Small intestine (tissue), 7 donors: ENCODE data around the gene PSAPL1. TPM values are rescaled to one million over a fixed set of nuclear protein-coding genes. Genes with fewer than 3 reads are reported as not detected.

Experiments used
- DNase-seq, 2 donors: peaks; one replicate each; pipeline versions ENCODE4 v3.0.0 to v3.0.0-alpha.2; 2013
- FAIRE-seq: peaks from 2 replicates; lab custom pipeline; 2012; peaks lifted over from hg19 to GRCh38; lab: Jason Lieb, UNC
- H3K27ac ChIP-seq, 3 donors: one replicate each; pipeline ENCODE4 v1.5.1; 2013; ENCODE audit warnings: low read length in 2 of 3, mild to moderate bottlenecking in 2 of 3, control low read depth in 1 of 3, inconsistent platforms in 1 of 3, low read depth in 1 of 3, moderate library complexity in 1 of 3
- H3K27me3 ChIP-seq, 3 donors: one replicate each; pipeline ENCODE4 v1.6.1; 2013; ENCODE audit warnings: low read length in 3 of 3, inconsistent platforms in 1 of 3; ENCODE audit not compliant: control insufficient read depth in 3 of 3, insufficient read depth in 3 of 3
- H3K36me3 ChIP-seq, 3 donors: one replicate each; pipeline ENCODE4 v1.6.1; 2013; ENCODE audit warnings: low read length in 3 of 3, inconsistent platforms in 1 of 3, low read depth in 1 of 3, mild to moderate bottlenecking in 1 of 3, moderate library complexity in 1 of 3; ENCODE audit not compliant: control insufficient read depth in 3 of 3, insufficient read depth in 2 of 3
- H3K4me1 ChIP-seq, 3 donors: one replicate each; pipeline ENCODE4 v1.6.1; 2013; ENCODE audit warnings: low read length in 2 of 3, inconsistent platforms in 1 of 3, low read depth in 1 of 3, mild to moderate bottlenecking in 1 of 3, moderate library complexity in 1 of 3; ENCODE audit not compliant: control insufficient read depth in 3 of 3, insufficient read depth in 2 of 3
- H3K4me3 ChIP-seq, 3 donors: one replicate each; pipeline ENCODE4 v1.5.1; 2013; ENCODE audit warnings: low read length in 3 of 3, control low read depth in 1 of 3, inconsistent platforms in 1 of 3, low read depth in 1 of 3, mild to moderate bottlenecking in 1 of 3, moderate library complexity in 1 of 3
- H3K9me3 ChIP-seq, 2 donors: one replicate each; pipeline ENCODE4 v1.6.1; 2013; ENCODE audit warnings: low read depth in 1 of 2, low read length in 1 of 2; ENCODE audit not compliant: control insufficient read depth in 2 of 2, insufficient read depth in 1 of 2
- WGBS, 3 donors: extraction: QIAGEN DNeasy Blood & Tissue Kit; methylation state at CpG; one replicate each; pipeline ENCODE4 v1.1.7; 2013; 5-methylcytosine and 5-hydroxymethylcytosine counted together
- polyA plus RNA-seq, 4 donors: library from polyadenylated mRNA; stranded (reverse) in 3 of 4; unstranded in 1 of 4; fragments of 200-250 nt in 3 of 4; fragments of 120-200 nt in 1 of 4; gene quantifications; one replicate each; pipeline versions ENCODE4 v1.2.1 to v1.2.3, GENCODE V29; 2013
- donor health status: healthy with polysubstance abuse.
- donor health status: control.
- donor health status: control.
- donor health status: Bipolar disorder and iron deficiency.
- donor health status: healthy.

PSAPL1 gene
- polyA plus RNA-seq, 4 donors, result 0.58 TPM; not detected in 3

DNA sequence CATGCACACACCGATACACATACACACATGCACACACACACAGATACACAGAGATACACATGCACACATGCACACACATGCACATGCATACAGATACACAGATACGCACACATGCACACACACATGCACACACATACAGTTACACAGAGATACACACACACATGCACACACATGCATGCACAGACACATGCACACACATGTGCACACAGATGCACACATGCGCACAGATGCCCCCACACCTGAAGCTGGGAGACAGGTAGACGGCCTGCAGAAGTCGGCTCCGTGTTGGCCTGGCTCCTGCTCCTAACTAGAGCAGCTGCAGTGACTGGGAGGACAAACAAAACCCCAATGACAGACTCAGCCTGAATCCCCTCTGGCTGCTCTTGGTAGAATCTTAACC is 46.8 kb downstream of the PSAPL1 start:
- no peaks in the 10 kb centered on the region for H3K36me3 ChIP-seq

DNA sequence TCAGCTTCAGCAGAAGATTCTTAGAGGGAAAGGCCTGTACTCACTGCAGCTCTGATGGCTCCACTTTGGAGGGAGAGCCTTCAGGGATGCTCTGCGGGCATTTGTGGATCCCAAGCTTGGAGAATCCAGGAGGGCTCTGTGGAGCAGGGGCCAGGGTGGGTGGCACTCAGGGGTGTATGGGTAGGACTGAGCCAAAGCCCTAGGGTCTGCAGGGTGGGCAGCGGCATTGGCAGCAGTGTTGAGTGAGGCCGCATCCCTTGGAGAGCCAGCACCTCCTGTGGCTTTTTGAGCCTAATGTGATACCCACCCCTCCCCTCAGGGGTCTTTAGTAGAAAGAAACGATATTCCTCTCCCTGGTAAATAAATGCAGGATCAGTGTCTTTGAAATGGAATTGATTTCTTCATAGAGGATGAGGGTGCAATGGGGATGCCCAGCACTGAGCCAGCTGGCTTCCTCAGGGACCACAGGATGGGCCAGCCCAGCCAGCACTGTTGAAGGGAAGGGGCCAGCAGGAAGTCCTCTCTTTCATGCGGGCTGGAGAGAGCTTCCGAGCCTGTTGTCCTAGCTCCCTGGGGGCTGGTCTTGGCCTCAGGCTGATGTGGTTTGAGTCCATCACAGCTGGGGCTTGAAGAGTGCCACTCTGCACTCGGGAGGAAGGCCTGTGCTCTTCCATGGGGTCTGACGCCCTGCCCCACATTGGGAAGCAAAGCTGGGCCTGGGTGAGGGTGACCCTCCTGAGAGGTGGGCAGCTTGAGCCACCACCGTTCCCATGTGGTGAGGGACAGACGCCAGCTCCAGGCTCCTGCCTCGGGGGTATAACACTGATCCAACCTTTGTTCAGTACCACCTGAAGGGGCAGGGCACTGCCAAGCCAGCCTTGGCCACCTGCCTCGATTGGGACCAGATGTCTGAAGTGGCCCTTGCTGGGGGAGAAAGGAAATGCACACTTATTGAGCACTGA is 49.5 kb downstream of the PSAPL1 start:
- H3K4me3 ChIP-seq, result no peak overlapping the region
- WGBS, 3 donors, result 65 to 69% (median 67%) methylated on average over 11 to 12 of the region's 12 CpGs
- no peak for FAIRE-seq

More for the DNA sequence above, 46.8 kb downstream of the PSAPL1 start:
- no peak overlapping the region for H3K27ac ChIP-seq
- no peaks in the 10 kb centered on the region for H3K9me3 ChIP-seq
- WGBS, 3 donors, result 91 to 96% (median 93%) methylated on average over 6 of the region's 6 CpGs
- no peaks in the 10 kb centered on the region for H3K27me3 ChIP-seq
- DNase-seq (no peak), FAIRE-seq (no peak)
- H3K4me3 ChIP-seq, result no peak overlapping the region
- H3K4me1 ChIP-seq, result no peaks in the 10 kb centered on the region

DNA sequence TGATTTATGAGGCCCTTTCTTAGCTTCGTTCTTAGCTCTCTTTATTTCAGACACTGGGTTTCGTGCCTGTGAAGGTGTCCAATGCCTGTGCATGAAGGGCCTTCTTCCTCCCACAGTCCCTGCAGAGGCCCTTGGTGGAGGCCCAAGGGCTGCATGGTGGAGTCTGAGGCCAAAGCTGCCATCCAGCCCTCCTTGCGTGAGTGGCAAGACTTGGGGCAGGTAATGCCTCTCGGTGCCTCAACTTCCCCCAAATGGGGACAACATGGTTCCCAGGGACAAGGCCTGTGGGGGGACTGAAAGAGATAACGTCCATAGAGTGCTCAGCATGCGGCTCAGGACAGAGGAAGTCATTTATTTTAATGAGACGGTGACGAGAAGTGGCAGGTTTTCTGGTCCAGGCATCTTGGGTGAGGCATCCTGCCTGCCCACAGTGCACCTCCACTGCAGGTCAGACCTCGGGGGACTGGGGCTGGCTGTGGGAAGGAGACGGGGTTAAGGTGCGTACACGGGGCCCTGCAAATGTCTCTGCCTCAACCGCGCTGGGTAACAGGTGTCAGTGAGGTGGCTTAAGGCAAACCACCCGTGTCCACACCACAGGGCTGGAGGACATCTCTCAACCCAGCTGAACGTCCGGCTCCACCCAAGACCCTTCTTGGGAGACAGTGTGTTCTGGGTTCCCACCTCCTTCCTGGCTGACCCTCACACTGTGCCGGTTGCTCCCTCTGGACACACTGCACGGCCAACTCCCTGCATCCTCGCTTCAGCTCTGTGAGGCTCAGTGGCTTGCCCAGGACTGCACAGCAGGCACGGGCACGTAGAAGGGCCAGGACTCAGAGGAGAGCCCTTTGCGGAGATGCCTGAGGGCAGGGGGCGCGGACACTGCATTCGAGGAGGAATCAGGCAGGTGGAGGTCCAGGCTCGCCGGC is 50.5 kb downstream of the PSAPL1 start:
- Histone ChIP-seq H3K9me3 (no peaks in the 10 kb centered on the region), H3K27ac (no peak overlapping the region), H3K27me3 (no peaks in the 10 kb centered on the region), H3K4me1 (no peaks in the 10 kb centered on the region), H3K36me3 (no peaks in the 10 kb centered on the region), H3K4me3 (no peak overlapping the region)
- no peak for DNase-seq
- FAIRE-seq, result no peak
- 78 to 81% (median 80%) methylated on average over 28 of the region's 28 CpGs for WGBS, 3 donors

More for the DNA sequence above, 49.5 kb downstream of the PSAPL1 start:
- no peaks in the 10 kb centered on the region for H3K27me3 ChIP-seq
- H3K36me3 ChIP-seq, result no peaks in the 10 kb centered on the region
- H3K27ac ChIP-seq, result no peak overlapping the region
- H3K4me1 ChIP-seq, result no peaks in the 10 kb centered on the region
- DNase-seq, result no peak
- H3K9me3 ChIP-seq, result no peaks in the 10 kb centered on the region

DNA sequence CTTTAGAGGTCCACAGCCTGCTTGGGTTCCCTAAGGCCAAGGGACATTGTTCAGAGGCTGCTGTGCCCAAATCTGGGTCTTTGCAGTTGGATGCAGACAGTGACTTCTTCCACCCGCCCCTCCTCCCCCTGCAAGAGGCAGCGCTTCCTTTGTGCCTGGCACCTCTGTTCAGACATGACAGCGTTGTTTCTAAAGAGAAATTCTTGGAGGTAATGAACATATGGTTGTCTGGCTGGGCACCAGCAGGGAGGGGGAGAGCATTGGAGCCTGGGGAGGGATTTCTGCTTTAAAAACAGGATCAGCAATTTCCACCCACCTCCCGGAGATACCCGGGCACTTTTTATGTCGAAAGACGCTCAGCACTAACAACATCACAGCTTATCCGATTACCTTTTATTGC is 51.5 kb downstream of the PSAPL1 start:
- Histone ChIP-seq H3K4me3 (no peak overlapping the region), H3K27ac (no peak overlapping the region), H3K27me3 (no peaks in the 10 kb centered on the region), H3K9me3 (no peaks in the 10 kb centered on the region), H3K4me1 (no peaks in the 10 kb centered on the region), H3K36me3 (no peaks in the 10 kb centered on the region)
- DNase-seq (no peak), FAIRE-seq (no peak)
- 80 to 89% (median 88%) methylated on average over 8 of the region's 8 CpGs for WGBS, 3 donors

DNA sequence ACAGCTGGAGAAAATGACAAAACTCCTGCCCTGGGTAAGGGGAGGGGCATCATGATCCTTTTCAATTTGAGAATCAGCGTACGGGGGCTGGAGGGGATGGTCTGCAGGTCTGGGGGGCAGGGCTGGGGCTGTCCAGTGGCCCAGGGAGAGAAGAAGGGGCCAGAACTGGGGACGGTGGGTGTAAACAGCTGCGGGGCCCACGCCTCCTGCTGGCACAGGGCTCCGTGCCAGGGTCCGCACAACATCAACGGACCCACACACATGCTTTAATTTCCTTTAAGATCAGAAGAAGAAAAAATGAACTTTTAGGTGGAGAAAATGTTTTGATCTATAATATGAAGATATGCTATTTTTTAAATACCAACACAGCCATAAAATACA is 52.1 kb downstream of the PSAPL1 start:
- FAIRE-seq (no peak), DNase-seq (no peak)
- no peak overlapping the region for H3K27ac ChIP-seq
- H3K36me3 ChIP-seq, result no peaks in the 10 kb centered on the region
- H3K4me3 ChIP-seq, result no peak overlapping the region
- H3K9me3 ChIP-seq, result no peaks in the 10 kb centered on the region
- no peaks in the 10 kb centered on the region for H3K27me3 ChIP-seq
- 57 to 70% (median 69%) methylated on average over 7 to 8 of the region's 8 CpGs for WGBS, 3 donors
- H3K4me1 ChIP-seq, result no peaks in the 10 kb centered on the region

DNA sequence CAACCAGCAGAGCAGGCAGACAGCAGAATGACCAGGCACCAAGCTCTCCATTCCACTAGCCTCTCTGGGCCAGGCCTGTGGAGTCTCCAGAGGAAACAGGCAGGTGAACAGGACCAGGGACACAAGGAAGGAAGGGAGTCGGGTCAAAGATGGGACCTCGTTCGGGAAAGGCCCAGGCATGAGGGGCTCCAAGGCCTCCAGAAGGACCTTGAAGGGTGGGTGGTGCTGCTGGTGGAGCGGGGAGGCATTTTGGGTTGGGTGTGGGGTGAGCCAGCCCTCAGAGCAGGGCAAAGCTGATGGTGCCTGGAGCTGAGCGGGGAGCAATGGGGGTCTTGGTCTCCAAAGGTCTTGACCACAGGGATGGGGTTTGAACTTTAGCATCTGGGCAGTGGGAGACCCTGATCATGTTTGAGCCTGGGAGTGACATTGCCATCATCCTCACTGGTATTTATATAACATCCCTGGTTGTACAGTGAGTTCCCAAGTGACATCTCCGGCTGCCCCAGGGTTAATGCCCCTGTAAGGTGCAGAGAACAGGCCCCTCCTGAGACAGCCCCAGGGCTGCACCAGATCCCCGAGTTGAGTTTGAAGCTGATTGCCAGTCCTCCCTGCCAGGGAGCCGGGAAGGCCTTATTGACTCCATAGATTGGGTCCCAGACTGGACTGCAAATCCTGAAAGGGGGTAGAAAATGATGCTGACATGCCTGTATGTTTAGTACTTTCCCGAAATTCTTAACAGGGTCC is 52.7 kb downstream of the PSAPL1 start:
- Histone ChIP-seq H3K4me3 (no peak overlapping the region), H3K27me3 (no peaks in the 10 kb centered on the region), H3K27ac (no peak overlapping the region), H3K36me3 (no peaks in the 10 kb centered on the region), H3K9me3 (no peaks in the 10 kb centered on the region), H3K4me1 (no peaks in the 10 kb centered on the region)
- WGBS, 3 donors, result 74 to 83% (median 77%) methylated on average over 9 of the region's 9 CpGs
- FAIRE-seq, result no peak
- no peak for DNase-seq

DNA sequence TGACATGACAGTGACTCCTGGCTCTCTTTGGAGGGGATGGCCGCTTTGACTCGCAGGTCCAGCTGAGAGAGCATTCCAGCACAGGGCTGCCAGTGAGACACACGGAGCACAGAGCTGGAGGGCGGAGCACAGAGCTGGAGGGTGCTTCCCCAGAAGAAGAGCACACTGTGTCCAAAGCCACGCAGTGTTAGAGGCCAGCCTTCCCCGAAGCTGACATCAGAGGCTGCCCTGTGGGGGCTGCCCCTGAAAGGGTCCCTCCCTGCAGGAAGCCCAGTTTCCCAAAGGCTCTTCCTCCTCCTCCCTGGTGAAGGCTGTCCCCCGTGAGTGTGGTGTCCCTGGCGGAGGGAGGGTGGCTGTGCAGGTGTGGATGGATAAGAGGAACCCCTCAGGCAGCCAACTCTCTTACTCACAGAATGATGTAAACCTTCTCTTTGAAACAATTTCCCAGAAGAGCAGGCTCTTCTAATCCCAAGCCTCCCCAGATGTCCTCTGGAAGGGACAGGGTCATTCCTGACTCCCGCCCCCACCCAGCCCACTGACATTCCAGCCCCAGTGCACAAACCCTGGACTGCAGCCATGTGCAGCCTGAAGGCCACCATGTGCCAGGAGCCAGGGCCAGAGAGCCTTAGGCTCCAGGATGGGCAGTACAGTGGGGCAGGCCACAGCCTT is 53.4 kb downstream of the PSAPL1 start:
- 52 to 59% (median 52%) methylated on average over 9 of the region's 9 CpGs for WGBS, 3 donors
- Histone ChIP-seq H3K9me3 (no peaks in the 10 kb centered on the region), H3K4me3 (no peak overlapping the region), H3K36me3 (no peaks in the 10 kb centered on the region), H3K4me1 (no peaks in the 10 kb centered on the region), H3K27me3 (no peaks in the 10 kb centered on the region), H3K27ac (no peak overlapping the region)
- DNase-seq (no peak), FAIRE-seq (no peak)
